Measurements from ENCODE around the gene MRPS5.

MRPS5 gene

DNA sequence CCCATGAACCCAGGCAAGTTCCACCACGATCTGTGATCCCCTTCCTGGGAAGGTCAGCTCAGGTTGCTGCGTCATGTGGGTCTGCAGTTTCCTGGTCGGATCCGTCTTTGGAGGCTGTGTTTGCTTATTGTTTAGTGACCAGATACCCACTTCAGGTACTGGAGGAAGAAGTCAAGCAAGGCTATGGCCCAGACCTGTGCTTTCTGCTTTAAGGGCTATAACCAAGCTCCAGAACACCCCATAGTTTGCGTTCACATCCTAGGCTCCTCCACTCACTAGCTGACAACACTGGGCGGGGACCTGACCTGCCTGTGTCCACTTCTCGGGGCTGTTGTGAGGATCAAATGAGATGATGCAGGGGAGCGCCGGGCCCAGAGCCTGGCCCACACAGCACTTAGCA is 52.1 kb downstream of the MRPS5 start:
- no peak overlapping the region for H3K4me3 ChIP-seq (ENCODE audit: low read depth, low read length)
- TF ChIP-seq, protein P1, sequence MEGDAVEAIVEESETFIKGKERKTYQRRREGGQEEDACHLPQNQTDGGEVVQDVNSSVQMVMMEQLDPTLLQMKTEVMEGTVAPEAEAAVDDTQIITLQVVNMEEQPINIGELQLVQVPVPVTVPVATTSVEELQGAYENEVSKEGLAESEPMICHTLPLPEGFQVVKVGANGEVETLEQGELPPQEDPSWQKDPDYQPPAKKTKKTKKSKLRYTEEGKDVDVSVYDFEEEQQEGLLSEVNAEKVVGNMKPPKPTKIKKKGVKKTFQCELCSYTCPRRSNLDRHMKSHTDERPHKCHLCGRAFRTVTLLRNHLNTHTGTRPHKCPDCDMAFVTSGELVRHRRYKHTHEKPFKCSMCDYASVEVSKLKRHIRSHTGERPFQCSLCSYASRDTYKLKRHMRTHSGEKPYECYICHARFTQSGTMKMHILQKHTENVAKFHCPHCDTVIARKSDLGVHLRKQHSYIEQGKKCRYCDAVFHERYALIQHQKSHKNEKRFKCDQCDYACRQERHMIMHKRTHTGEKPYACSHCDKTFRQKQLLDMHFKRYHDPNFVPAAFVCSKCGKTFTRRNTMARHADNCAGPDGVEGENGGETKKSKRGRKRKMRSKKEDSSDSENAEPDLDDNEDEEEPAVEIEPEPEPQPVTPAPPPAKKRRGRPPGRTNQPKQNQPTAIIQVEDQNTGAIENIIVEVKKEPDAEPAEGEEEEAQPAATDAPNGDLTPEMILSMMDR (IDR thresholded peaks at IDR 0.05; ENCODE audit: low read depth, low read length) = no peak

DNA sequence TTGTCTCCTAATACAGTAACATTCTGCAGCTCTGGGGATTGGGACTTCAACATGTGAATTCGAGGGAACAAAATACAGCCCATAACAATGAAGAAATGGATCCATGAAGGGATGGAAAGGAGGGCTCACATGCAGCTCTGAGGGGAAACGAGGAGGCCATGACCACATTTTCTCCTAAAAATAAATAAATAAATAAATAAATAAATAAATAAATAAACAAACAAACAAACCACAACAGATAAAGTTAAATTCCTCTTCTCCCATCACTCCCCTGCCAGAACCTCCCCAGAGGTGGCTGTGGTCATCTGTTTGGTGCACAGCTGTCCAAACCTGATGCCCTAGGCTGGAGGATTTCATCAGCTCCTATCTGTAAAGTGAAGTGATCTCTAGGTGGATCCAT is 53.4 kb downstream of the MRPS5 start:
- TF ChIP-seq, protein P1 (IDR thresholded peaks at IDR 0.05; ENCODE audit: low read depth, low read length) = no peak
- no peak overlapping the region for H3K4me3 ChIP-seq (ENCODE audit: low read depth, low read length)

DNA sequence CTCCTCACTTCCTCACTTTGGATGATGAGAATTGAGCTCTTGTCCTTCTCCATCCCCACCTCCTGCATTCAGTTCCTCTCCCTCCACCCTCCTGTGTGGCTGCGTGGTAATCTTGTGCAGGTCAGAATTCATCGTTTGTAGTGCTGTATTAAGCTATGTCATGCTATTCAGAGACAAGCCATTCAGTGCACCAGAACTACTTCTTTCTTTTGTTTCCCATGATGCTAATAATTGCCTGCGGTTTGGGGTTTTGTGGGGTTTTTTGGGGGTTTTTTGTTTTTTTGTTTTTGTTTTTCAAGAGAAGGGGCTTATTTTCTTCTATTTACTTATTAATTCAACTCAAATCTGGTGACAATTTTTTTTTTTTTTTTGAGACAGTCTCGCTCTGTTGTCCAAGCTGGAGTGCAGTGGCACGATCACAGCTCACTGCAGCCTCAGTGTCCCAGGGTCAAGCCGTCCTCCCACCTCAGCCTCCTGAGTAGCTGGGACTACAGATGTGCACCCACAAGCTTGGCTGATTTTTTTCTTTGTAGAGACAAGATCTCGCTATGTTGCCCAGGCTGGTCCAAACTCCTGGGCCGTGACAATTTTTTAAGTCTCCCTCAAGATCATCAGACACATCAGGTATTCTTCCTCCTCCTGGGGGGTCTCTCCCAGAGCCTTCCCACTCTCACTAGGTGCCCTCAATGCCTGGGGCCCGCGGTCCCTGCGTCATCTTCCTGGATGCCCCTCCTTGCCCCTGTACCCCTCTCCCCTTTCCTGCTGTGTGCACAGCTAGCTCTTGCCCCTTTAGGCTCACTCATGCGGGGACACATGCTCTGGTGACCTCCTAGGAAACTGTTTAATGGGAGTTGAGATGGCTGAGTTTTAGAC is 58.3 kb downstream of the MRPS5 start:
- H3K4me3 ChIP-seq (ENCODE audit: low read depth, low read length) = no peak overlapping the region
- TF ChIP-seq, protein P1 (IDR thresholded peaks at IDR 0.05; ENCODE audit: low read depth, low read length) = no peak

DNA sequence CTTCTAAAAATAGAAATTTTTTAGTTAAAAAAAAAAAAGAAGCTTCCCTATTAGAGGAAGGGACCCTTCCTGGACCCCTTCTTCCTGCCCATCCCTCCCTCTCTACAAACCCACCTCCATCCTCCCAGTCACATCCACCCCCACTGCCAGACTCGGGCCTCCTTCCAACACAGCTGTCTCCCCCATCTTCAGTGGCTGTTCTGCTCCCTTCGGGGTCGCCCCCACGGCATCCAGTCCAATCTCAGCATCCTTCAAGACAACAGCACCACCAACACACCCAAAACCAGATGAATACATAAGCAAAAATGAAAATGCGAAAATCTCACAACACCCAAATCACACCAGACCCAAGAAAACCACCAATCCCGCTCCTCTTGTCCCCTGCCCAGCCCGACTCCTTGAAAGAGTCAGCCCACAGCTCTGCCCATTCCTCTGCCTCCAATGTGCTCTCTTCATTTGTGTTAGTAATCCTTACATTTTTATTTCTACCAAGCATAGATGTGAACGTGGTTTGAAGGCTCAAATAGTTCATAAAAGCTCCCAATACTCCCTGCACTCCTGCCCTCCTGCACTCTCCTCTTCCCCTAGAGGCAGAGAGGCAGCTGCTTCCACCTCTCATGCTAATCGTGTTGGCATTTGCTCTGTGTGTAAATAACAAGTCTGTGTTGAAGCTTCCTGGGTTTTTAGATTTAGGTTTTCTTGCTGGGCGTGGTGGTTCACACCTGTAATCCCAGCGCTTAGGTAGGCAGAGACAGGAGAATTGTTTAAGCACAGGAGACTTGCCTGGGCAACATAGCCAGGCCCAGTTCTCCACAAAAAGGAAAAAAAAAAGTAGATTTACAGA is 59.1 kb downstream of the MRPS5 start:
- H3K4me3 ChIP-seq (ENCODE audit: low read depth, low read length) = no peak overlapping the region
- TF ChIP-seq, protein P1 (IDR thresholded peaks at IDR 0.05; ENCODE audit: low read depth, low read length) = no peak

DNA sequence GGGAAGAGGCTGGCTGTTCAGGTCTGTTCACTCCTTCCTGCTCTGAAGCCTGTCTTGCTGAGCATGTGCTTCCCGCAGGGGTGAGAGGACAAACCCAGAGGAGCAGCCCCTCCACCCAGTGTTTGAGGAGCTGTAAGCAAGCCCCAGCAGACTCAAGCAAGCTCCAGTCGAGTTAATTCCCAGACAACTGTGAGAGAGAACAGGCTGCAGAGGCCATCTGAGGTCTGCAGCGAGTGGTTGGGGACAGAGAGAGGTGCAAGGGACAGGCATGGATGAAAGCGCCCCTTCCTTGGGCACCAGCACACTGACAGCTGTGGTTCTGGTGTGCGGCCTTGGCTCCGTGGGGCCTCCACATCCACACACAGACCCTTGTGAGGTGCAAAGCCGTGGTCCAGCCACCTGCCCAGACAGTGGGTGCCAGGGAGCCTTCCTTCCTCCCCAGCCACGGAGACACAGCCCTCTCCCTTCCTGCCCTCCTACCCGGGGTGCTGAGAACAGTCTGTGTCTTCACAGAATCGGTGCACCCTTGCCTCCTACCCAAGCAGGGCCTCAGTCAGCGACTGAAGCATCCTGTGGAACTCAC is 59.9 kb downstream of the MRPS5 start:
- H3K4me3 ChIP-seq (ENCODE audit: low read depth, low read length) = no peak overlapping the region
- TF ChIP-seq, protein P1 (IDR thresholded peaks at IDR 0.05; ENCODE audit: low read depth, low read length) = no peak

DNA sequence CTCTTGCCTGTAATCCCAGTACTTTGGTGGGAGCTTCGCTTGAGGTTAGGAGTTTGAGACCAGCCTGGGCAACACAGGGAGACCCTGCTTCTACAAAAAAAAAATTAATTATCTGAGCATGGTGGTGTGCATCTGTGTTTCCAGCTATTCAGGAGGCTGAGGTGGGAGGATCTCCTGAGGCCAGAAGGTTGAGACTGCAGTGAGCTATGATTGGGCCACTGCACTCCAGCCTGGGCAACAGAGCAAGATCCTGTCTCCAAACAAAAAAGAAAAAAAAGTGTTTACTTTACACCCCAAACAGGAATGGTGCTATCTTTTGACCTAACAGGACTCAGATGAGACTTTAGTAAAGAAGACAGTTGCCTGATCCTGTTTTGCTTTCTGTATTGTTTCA is 60.5 kb downstream of the MRPS5 start:
- H3K4me3 ChIP-seq (ENCODE audit: low read depth, low read length) = no peak overlapping the region
- TF ChIP-seq, protein P1 (IDR thresholded peaks at IDR 0.05; ENCODE audit: low read depth, low read length) = no peak

Measured in WI38 (cell line).